NCI-H526 treated with DMSO at 0.1 percent for 48 hours (cell line): ENCODE data around the gene OR6B1.

Experiments
- DNase-seq: peaks from one replicate; lab custom pipeline; 2025; lab: John Stamatoyannopoulos, UW

Gene OR6B1

DNA sequence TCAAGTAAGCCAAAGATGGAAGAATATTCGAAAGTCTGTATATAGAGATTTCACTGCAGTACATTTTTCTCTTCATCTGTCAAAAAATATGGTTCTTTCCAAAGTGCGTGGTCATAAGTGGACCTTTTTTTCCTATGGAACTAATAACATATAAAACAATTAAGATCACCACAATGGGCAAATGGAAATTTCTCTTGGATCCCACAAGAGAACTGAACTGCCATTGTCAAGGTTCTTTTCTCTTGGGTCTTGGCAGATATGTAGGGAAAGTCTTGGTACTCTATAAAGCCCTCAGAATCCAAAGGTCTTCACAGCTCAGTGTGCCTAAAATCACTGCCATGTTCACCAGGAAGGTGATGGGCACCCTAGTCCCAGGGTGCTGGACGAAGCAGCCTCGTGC lies at the start of gene OR6B1:
Gene OR6B1, plus strand, starts transcription at position 301 of the 400 bp plus-strand sequence. CDS start 3,677 bp downstream, outside the sequence.
- no peak for DNase-seq

DNA sequence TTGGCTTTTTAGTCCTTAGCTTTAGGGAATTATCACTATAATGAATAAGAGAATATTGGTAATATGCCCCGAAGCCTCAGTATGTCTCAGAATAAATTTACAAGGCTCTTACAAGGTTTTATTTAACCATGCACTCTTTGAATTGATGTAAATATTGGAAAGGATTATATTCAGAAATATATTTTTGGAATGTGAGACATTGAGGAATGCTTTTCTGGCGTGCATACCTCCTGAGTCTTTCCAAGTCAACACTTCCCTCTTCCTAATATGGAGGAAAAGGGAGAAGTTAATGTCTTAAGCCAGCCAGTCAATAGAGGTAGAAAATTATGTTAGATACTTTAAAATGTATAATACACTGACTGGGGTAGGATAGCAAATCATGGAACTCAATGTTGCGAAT lies 46.7 kb upstream of the OR6B1 start:
- no peak for DNase-seq

DNA sequence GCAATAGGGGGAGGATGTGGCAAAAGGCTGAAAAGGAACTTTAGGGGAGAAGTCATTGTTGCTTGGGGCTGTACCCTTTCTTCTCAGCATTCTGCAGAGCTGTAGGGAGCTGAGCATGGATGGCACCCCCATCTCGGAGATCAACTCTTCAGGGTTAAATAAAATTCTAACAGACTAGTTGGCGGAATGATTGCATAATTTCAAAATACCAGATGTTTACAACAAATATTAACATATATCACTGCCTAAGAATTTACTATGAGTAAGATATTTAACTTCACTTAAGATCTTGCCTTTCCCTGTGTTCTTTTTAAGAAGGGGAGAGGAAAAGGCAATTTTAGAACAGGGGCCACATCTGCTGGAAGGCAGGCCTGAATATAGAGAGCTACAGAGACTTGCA lies 46.0 kb upstream of the OR6B1 start:
- no peak for DNase-seq

DNA sequence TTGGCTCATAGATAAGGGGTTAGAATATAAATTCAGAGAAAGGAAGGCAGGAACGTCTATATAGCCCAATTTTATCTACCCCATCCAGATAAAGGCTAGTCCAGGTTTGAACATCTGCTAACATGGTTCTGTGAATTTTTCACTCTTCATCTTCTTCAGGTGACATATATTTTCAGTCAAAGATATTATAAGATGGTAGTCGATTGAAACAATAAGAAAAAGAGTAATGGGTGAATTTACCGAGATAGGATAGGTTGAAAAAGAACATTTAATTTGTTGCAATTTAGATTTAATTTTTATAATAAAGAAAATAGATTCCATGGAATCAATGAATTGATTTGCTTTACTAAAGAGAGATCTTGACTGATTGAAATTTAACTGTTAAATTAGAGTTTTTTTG lies 45.6 kb upstream of the OR6B1 start, which contains the start of gene OR2F1:
Gene OR2F1, plus strand, starts transcription at position 301 of the 400 bp plus-strand sequence. CDS start 5,127 bp downstream, outside the sequence.
- no peak for DNase-seq

DNA sequence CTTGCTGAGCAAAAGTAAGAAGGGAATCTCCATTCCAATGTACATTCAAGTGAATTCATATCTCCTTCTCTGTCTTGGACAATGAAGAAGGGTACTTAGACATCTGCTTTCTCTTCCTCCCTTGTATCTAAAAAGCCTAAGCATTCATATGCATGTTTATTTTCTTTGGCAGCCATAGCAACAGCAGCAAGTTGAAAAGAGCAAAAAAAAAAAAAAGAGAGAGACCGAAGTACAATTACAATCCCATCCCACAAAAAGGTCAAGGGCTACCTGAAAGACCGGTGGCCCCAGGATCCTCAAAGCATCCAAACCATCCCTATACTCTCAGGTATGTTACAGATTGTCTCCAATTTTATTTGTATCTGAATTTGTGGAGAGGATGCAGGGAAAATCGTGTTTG lies 41.3 kb upstream of the OR6B1 start:
- no peak for DNase-seq

DNA sequence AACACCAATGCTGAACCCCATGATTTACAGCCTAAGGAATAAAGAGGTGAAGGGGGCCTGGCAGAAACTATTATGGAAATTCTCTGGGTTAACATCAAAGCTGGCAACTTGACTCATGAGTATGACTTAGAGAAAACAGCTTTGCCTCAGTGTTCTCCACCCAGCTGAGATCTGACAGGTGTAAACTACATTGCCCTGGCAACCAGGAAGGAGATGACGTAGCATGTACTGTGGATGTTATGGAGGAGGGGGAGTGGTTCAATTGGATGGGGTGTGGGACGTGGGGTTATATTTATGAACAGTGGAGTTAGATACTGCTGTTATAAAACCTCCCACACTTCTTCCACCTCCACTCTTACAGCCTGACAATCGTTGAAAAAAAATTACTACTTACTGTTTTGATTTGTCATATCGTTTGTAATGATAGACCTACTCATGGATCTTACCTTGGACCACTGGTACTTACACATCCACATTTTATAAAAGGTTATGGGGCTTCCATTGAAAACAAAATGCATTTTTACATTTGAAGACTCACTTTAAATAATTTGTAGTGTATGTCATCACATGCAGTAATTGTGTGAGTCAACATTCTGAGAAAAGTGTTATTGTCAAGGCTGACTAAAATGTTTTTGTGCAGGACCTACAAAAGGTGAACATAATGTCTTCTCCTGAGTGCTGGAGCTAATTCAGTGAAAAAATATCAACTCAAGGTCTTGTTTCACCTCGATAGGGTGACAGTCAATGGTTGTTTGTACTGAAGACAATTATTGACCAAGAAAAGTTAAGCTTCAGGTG lies 39.1 kb upstream of the OR6B1 start:
- no peak for DNase-seq

DNA sequence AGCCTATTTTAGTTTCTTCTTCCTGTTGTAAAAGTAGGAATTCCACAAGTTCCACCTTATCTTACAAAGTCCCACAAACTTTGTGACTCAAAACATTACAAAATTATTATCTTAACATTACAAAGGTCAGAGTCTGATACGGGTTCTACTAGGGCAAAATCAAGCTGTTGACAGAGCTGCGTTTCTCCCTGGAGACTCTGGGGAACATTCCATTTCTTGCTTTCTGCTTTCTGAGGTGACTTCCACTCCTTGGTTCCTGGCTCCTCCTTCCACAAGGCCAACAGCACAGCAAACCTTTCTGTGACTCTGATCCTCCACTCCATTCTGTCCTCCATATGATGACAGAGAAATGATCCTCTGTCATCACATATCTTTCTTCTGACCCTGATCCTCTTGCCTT lies 34.8 kb upstream of the OR6B1 start:
- DNase-seq: no peak

DNA sequence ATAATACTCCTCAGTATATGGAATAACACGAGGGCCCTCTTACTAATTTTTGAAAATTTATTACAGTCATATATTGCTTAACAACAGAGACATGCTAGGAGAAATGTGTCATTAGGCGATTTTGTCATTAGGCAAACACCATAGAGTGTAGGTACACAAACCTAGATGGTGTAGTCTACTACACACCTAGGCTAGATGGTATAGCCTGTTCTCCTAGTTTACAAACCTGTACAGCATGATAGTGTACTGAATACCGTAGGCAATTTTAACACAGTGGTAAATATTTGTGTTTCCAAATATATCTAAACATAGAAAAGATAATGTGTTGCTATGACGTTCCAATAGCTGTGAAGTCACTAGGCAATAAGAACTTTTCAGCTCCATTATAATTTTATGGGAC lies 32.7 kb upstream of the OR6B1 start:
- no peak for DNase-seq

DNA sequence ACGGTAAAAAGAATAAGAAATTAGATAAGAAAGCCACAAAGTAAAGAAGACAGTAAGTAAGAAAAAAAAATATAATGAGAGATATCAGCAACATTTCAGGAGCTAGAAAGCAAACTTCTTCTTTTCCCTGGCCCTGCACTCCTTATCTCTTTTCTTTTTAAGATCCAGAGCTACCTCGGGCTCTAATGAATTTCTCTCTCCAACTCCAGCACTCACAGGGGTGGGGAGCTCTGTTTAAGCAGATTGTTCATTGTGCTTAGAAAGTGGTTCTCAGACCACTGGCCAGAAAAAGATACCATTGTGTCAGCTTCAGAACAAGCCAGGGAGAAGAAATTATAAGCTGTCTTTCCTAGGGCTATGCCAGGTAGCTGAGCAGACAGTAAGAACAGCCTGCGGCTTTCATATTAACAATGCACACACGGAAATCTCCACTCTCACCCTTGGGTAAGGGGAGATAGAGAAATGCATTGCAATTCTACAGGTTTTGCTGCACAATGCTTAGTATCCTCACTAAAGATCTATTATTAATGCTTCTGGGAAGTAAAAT lies 26.2 kb upstream of the OR6B1 start:
- no peak for DNase-seq

DNA sequence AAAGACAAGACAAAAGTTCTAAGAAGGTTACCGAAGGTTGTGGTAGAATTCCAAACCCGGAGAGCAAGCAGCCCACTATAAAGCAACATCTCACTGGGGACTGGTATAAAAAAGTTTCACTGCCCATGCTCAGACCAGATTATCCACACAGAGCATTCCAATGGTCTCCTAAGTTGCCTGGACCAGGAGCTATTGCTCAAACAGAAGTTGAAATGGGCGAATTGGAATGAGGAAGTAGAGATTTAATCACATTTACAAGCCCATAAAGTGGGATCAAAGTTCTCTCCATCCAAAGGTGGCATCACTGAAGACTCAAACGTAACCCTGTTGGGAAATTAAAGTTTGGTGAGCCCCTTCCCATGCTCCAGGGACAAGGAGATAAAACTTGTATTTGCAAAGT lies 25.7 kb upstream of the OR6B1 start:
- no peak for DNase-seq

DNA sequence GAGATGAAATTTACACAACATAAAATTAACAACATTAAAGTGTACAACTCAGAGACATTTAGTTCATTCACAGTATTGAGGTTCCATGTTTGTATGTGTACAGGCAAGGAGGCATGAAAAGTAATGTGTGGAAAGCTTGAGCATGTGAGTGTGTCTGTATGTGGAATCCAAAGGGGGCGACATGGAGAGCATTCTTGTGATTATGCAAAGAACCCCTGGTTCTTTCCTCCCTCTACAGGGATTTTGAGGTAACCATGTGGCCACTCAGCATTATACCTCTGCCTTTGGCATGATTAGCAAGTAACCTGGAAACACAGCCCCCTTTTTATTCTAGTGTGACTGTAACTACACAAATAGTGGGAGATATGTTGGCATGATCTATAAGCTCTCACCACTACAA lies 24.5 kb upstream of the OR6B1 start:
- DNase-seq: no peak

DNA sequence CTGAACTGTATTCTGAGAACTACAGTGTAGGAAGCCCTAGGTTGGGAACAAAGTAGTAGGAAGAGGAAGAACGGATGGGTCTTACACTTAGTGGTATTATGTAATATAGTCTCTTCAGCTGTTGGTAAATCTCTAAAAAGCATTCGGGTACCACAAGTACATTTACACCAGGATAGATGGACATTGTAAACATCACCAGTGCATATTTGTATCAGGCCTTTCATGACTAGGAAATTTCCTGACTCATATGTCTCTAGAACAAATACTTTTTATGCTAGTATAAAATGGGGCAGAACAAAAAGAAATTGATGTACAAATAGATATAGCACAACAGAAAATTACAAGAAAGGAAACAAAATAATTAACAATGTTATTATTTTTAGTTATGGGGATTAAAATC lies 21.5 kb upstream of the OR6B1 start:
- DNase-seq: no peak

DNA sequence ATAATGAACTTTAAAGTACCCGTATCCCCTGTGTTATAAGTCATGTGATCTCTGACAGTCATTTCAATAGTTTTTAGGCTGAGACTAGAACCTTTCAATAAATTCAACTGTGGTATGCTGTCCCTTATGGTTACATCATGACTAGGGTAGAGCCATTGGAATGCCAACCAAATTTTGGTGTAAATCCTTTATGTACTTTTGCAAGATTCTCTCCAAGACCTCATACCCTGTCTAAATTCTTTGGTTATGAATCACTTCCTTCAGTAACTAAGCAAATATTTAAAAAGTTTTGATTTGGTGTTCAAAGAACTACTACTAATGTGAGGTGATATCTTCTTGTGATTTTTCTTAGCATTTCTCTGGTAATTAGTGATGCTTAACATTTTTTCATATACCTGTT lies 20.8 kb upstream of the OR6B1 start:
- DNase-seq: no peak

DNA sequence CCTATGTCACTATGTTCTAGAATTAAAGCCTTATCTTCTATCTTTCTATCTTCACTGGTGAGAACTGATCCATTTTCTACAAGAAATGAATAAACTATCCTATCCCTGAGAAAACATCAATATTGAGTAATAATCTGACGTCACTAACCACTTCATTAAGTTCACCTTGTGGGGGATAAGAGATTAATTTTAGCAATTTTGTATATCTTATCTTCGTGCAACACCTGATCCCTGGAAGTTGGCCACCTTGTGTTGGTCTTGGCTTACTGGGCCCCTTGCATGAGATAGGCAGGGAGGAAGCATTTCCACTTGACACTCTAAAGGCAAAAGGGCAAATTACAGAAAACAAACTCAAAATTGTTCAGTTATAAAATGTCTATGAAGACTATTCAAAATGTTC lies 20.1 kb upstream of the OR6B1 start:
- DNase-seq: no peak

DNA sequence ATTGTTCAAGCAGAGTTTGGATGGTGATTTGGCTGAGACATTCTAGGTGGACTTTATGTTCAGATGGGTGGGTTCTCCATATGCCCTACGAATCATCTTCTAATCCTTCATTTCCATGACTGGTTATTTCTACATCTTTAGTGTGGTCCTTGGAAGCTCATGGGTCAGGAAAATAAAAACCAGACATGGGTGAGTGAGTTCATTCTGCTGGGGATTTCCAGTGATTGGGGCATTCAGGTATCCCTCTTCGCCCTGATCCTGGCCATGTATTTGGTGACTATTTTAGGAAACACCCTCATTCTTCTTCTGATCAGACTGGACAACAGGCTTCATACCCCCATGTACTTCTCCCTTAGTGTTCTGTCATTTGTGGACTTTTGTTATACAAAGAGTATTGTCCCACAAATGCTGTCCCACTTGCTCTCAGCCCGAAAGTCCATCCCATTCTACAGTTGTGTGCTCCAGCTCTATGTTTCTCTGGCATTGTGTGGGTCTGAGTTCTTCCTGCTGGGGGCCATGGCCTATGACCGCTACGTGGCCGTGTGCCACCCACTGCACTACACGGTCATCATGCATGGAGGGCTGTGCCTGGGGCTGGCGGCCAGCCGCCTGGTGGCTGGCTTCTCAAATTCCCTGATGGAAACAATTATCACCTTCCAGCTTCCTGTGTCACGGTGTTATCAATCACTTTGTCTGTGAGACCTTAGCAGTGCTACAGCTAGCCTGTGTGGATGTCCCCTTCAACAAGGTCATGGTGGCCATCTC lies 19.2 kb upstream of the OR6B1 start:
- DNase-seq: no peak

DNA sequence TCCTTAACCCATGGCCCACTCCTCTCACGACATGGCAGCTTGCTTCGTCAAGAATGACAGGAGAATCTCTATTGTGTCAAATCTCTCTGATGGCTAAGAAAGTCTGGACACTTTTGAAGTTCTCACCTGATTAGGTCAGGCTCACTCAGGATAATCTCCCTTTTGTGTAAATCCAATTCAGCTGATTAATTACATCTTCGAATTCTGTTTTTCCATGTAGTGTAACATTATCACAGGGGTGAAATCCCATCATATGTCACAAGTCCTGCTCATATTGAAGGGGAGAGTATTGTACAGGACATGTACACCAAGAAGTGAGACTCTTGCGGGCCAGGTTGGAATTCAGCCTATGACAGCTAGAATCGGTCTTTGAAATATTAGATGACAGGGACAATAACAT lies 16.2 kb upstream of the OR6B1 start:
- DNase-seq: no peak

DNA sequence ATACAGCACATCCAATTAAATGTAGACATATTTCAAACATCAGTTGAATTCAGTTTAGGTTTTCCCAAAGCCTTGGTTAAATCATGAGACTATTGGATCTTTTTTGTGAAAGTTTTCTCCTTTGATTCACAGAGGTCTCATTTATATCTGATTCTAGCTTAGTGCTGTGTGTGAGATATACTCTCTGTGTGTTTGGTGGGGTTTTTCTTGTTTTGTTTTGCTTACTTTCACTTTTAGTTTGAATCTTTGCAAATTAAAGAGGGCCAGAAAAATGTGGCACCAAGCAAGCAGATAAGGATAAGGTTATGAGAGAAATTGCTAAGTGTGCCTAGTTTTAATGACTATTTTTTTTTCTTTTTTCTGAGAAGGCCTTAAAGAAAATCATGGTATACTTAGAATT lies 12.6 kb upstream of the OR6B1 start:
- DNase-seq: no peak

DNA sequence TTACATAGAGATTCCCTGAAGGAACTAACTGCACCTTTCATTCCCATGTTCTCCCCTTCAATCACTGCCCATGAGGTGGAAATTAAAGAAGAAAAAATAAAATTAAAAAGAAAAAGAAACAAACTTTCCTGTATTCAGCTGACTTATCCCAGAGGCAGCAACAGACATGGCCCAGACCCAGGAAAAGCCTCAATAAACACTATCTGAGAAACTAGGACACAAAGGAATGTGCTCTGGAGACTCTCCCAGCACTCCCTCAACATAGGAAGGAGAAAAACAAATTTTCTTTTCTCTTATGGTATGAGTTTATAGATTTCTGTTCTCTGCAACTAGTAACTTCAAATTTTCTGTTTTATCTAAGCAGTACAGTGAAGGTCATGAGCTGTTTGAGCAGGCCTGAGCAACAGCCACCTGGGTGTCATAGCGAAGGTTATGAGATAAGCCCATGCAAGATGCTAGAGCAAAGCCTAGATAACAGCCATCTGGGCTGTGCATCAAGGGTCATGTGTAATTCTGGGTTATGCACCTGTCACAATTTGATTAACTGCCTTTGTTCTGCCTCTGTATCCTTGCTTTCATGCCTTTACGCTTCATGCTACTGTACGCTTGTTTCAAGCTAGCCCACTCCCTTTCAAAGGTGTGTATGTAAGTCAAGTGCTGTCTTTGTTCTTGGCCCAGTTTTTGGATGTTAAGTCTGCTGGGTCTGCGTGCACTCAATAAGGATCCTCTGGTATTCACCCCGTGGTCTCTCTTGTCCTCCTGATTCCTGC lies 11.0 kb upstream of the OR6B1 start:
- DNase-seq: no peak

DNA sequence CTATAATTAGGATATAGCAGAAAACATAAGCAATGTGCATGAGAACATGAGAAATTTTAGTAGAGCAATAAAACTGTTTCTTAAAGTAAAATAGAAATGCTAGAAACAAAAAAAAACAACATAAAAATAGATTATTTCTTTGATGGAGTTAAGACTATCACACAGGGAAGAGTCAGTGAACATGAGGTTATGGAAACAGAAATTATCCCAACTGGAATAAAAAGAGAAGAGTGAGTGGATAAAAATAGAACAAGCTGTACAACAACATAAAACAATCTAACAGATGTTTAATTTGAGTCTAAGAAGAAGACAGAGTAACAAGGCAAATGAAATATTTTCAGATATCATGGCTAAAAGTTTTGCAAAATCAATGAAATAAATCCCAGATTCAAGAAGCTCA lies 7.5 kb upstream of the OR6B1 start:
- DNase-seq: no peak

DNA sequence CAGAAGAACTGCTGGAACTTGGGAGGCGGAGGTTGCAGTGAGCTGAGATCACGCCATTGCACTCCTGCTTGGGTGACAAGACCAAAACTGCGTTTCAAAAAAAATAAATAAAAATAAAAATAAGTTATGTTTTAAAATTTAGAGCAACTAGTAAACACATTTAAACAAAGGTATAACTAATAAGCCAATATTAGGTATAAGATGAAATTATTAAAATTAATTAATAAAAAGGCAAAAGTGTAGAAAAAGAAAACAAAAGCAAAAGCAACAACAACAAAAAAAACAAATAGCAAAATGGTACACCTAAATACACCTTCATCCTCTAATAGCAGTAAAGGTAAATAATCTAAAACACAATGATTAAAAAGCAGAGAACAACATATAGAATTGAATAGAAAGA lies 6.2 kb upstream of the OR6B1 start:
- DNase-seq: no peak

DNA sequence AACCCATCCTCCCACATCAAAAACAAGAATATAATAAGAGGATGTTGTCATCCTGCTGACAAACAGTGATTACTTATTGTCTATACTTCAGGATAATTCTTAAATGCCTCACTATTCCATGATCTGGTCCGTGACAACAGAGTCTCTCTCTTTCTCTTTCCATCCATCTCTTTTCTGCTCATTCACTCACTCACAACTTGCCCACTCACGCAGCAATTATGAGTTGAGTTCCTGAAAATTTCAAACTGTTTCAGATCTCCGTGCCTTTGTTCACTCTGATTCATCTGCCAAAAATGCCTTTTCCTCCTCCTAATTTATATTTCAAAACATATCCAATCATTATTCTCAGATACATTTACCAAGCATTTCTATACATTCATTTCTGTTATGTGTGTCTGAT lies 1.4 kb downstream of the OR6B1 start:
- DNase-seq: no peak

DNA sequence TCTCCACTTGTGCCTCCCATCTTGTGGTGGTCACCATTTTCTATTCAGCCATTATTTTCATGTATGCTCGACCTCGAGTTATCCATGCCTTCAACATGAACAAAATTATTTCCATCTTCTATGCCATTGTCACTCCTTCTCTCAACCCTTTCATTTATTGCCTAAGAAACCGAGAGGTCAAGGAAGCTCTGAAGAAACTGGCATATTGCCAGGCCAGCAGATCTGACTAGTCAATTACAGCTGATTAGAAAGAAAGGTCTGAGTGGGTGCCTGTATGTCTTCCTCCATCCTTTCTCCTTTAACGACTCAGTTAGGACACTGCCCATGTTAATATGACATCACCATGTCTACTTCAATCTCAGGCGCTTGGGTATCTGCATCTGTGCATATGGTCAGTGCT lies 4.6 kb downstream of the OR6B1 start:
- DNase-seq: no peak
